DMS79 treated with DMSO at 0.1 percent for 48 hours (cell line): ENCODE results near the gene S100A3.
"Not testable (repeated sequence)": the region's sequence is repeated elsewhere in the genome, so short reads cannot be mapped to it uniquely, and the experiment has no call there.

ENCODE experiments used
- DNase-seq: peaks from one replicate; lab custom pipeline; 2025; lab: John Stamatoyannopoulos, UW

The S100A3 gene

GRCh38 chr1:153534925-153535241, 14.2 kb downstream of the S100A3 start:
- DNase-seq, result no peak

DNA sequence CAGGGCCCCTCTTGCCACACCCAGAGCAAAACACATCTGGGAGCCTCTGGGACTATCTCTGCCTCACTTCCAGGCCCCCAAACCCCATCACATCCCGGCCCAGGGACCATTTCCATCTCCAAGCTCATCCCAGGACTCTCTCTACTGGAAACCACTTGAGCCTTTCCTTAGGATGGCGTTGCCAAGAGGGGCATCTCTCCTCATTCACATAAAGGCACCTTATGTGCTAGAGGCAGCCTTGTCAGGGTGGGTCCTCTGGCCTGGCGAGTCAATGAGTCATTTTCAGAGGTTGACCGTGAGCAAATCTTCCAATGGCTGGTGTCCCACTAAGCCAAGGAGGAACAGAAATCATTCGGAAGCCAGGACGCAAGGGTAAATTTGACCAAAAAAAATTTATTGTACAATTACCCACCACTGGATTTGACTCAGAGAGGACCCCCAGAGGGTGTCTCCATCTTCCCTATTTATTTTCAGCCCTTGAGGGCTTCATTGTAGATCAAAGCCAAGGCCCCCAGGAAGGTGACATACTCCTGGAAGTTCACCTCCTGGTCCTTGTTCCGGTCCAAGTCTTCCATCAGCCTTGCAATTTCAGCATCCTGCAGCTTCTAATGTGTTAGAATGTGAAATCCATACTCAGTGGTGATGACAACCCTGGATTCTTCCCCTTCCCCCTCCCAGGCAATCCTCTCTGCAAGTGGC, 14.7 kb downstream of the S100A3 start:
- no peak for DNase-seq

GRCh38 chr1:153533689-153534201, 15.3 kb downstream of the S100A3 start:
- DNase-seq, result peak; percentile 77

GRCh38 chr1:153532769-153533599, 16.1 kb downstream of the S100A3 start:
- peak; percentile 93 for DNase-seq

DNA sequence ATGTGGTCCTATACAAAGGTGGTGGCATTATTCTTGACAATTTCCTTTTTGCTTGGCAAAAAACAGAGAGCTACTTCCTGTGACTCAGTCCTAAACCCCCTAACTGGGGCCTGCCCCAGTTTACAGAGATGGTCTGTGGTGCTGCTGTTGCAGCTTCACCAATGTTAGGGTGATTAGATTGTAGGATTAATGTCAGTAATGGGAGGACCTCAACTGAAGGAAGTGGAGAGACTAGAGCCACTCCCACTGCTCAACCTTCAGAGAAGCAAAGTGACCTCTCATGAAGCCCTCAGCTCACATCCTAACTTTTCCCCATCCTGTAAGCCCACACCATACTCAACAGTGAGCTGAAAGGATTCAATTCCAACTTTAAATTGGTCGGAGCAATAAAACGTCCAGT, 16.9 kb downstream of the S100A3 start:
- DNase-seq, result no peak

GRCh38 chr1:153531638-153532037, 17.4 kb downstream of the S100A3 start:
- no peak for DNase-seq

DNA sequence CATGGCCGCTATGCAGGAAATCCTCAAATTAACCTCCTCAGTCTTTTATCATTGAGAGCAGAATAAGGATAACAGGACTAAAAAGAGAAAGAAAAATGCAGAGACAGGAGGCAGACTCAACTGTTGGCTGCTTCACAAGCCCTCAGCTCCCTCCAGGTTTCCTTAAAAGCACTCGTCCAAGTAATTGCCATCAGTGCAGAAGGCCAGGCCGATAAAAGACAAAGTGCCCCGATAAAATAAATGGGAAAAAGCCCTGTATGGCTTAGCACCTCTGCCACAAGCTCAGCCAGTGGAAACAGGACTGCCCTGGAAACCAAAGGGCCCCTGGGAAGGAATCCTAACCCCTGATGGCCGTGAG, 21.4 kb downstream of the S100A3 start:
- DNase-seq, result no peak

DNA sequence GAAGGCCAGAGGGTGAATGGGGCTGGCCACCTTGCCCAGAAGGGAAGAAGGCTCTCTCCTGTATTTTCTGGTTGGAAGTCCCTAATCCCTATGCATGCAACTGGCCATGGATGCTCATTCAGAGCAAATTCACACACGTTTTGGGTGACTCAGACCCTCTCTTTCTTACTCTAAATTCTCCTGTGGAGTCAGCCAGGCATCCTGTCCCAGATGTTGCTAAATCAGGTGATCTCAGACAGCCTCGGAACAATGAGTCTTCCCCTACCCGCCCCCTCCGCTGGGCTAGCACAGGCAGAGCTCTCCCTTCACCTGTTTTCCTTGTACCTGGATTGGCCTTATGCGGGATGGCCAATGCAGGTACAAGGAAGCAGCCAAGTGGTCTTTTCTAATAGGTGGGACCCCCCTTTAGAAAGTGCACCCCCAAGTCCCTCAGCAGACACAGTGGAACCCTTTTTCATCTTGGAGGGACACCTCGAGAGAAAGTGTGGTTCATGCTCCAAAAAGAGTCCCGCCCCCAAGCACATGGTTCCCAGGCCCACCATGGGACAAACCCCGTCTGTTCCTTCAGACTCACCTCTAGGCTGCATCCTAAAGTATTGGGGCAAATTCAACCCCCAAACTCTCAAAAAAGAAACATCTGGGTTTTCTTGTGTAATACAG, 21.9 kb downstream of the S100A3 start:
- DNase-seq, result no peak

- DNase-seq, result peak; percentile 91
These were observed 22.9 kb downstream of the S100A3 start for GRCh38 chr1:153526132-153526543.

GRCh38 chr1:153525088-153525728, 23.9 kb downstream of the S100A3 start:
- peak; percentile 35 for DNase-seq

DNA sequence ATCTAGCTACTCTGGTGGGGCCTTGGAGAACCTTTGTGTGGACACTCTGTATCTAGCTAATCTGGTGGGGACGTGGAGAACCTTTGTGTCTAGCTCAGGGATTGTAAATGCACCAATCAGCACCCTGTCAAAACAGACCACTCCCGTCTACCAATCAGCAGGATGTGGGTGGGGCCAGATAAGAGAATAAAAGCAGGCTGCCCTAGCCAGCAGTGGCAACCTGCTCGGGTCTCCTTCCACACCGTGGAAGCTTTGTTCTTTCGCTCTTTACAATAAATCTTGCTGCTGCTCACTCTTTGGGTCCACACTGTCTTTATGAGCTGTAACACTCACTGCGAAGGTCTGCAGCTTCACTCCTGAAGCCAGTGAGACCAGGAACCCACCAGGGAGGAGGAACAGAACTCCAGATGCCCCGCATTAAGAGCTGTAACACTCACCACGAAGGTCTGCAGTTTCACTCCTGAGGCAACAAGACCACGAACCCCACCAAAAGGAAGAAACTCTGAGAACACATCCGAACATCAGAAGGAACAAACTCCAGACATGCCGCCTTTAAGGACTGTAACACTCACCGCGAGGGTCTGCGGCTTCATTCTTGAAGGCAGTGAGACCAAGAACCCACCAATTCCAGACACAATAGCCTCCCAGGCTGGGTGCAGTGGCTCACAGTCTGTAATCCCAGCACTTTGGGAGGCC, 26.6 kb downstream of the S100A3 start:
- not testable (repeated sequence) for DNase-seq

DNA sequence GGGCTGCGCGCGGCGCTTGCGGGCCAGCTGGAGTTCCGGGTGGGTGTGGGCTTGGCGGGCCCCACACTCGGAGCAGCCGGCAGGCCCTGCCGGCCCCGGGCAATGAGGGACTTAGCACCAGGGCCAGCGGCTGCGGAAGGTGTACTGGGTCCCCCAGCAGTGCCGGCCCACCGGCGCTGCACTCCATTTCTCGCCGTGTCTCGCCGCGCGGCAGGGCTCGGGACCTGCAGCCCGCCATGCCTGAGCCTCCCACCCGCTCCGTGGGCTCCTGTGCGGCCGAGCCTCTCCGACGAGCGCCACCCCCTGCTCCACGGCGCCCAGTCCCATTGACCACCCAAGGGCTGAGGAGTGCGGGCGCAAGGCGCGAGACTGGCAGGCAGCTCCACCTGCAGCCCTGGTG, 27.2 kb downstream of the S100A3 start:
- DNase-seq, result not testable (repeated sequence)

GRCh38 chr1:153520818-153521476, 28.1 kb downstream of the S100A3 start:
- no peak for DNase-seq

DNA sequence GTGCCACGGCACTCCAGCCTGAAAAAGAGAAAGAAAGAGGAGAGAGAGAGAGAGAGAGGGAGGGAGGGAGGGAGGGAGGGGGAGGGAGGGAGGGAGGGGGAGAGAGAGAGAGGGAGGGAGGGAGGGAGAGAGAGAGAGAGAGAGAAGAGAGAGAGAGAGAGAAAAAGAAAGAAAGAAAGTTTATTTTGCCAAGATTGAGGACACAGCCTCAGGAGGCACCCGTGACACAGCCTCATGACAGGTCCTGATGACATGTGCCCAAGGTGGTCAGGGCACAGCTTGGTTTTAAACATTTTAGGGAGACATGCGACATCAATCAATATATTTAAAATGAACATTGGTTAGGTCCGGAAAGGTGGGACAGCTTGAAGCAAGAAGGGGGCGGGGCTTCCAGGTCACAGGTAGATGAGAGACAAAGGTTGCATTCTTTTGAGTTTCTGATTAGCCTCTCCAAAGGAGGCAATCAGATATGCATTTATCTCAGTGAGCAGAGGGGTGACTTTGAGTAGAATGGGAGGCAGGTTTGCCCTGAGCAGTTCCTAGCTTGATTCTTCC, 28.8 kb downstream of the S100A3 start:
- not testable (repeated sequence) for DNase-seq

GRCh38 chr1:153519242-153519641, 29.8 kb downstream of the S100A3 start:
- DNase-seq, result no peak

GRCh38 chr1:153515504-153516394, 33.3 kb downstream of the S100A3 start:
- peak; percentile 15 for DNase-seq

- no peak for DNase-seq
These were observed 35.4 kb downstream of the S100A3 start for GRCh38 chr1:153513666-153514065.

DNA sequence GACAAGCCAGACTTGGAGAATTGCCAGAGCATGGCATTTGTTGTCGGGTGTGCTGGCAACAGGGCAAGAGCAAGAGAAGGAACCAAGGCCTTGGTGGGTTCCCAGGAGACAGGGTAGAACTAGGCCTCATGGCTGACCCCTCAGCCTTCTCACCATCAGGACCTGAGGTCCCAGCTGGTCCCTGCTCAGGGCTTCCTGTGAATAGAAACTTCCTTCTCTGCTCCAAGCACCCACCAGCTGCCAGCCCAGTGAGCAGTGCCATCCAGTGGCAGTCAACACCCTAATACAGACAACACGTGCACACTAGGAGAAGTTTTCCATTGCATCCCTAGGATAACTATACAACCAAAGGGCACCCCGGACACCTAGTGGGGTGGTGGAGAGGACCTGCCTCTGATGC, 36.0 kb downstream of the S100A3 start:
- no peak for DNase-seq

GRCh38 chr1:153510984-153511410, 38.1 kb downstream of the S100A3 start:
- DNase-seq, result peak; percentile 74
